Measurements from ENCODE around the gene ACP7.

Gene ACP7

DNA sequence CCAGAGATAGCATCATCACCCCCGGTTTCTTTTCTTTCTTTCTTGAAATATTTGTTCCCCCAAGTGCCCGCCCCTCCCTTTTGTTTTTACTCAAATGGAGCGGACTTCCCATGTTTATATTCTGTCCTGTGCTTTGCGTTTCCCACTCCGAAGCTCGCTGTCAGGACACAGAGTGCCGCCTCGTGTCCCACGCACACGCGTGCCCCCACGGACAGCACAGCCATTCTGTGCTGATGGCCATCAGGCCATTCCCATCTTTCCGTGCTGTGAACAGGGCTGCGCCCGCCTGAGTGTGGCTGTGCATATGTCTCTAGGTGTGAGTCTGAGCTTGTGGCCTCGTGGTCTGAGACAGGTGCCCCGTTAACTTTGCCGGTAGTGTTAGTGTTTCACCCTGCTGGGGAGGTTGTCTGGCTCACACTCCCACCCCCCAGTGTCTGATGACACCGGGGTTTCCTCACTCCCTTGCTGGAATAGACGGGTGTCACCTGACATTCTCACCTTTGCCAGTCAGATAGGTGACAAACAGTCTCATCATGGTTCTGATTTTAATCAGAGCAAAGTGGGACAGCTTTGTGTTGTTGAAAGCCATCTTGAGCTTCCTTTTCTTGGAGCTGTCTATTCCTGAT lies 48.3 kb downstream of the ACP7 start:
- Histone ChIP-seq H3K27ac (ENCODE audit: low read depth, low read length) (no peak overlapping the region), H3K4me1 (ENCODE audit: control insufficient read depth, insufficient read depth, low read length, unreplicated experiment) (peaks cover 5% of the 10 kb centered on the region), H3K4me3 (ENCODE audit: low read depth, low read length) (no peak overlapping the region), H3K36me3 (ENCODE audit: insufficient read depth, low read length) (no peaks in the 10 kb centered on the region), H2AFZ (ENCODE audit: low read length, unreplicated experiment) (no peak overlapping the region), H3K27me3 (ENCODE audit: insufficient read depth, low read length) (no peaks in the 10 kb centered on the region), H3K79me2 (ENCODE audit: control insufficient read depth, insufficient read depth, low read length, unreplicated experiment) (peaks cover 33% of the 10 kb centered on the region)

DNA sequence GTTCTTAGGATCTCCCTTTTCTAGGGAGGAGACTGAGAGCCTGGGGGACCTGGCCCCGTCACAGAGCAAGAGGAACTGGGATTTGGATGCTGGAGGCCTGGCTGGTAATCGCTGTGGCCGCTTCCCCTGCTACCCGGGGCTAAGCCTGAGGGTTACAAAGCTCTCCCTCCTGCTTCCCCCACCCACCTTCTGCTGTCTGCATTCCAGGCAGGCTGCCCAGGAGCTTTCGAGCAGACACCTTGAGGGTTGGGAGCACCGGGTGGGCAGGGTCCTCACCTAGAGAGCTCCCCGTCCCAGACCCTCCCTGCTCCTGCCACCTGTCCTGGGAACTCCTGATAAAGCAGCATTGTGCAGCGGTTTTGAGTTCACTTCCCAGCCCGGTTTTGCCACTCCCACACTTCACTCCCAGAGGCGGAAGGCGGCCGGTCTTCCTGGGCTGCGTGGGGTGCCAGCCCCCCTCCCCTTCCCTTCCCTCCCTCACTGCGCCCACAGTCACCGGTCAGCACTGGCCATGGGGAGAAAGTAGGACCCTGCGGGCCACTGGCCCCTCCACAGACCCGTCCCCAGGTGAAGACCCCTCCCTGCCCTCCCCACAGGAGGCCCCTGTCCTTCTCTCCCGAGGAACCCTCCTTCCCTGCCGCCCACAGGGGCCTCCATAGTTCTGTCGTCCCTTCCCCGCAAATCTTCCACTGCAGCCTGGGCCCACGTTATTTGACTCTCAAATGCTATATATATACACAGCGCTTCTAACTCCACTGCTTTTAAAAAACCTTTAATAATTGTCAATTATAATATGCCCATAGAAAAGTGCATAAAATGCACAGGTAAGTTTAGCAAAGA lies 49.5 kb downstream of the ACP7 start:
- no peak overlapping the region for H3K27ac ChIP-seq (ENCODE audit: low read depth, low read length)
- H3K27me3 ChIP-seq (ENCODE audit: insufficient read depth, low read length) = no peaks in the 10 kb centered on the region
- no peak overlapping the region for H2AFZ ChIP-seq (ENCODE audit: low read length, unreplicated experiment)
- H3K4me1 ChIP-seq (ENCODE audit: control insufficient read depth, insufficient read depth, low read length, unreplicated experiment) = no peaks in the 10 kb centered on the region
- H3K36me3 ChIP-seq (ENCODE audit: insufficient read depth, low read length) = no peaks in the 10 kb centered on the region
- H3K4me3 ChIP-seq (ENCODE audit: low read depth, low read length) = no peak overlapping the region
- peaks cover 25% of the 10 kb centered on the region for H3K79me2 ChIP-seq (ENCODE audit: control insufficient read depth, insufficient read depth, low read length, unreplicated experiment)

DNA sequence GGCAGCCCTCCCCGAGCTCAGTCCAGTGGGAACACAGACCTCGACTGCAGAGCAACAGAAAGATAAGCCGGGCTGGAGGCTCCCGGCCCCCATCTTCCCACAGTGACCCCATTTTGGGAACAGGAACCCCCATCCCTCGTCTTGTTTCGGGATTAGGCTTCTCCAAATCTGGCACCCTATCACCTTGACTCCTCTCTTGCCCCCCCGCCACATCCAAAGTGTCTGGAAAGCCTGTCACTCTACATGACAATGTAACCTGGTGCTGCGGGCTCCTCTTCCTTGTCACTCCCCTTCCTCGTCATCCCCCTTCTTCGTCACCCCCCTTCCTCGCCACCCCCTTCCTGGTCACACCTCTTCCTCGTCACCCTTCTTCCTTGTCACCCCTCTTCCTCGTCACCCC lies 51.5 kb downstream of the ACP7 start:
- Histone ChIP-seq H3K4me1 (ENCODE audit: control insufficient read depth, insufficient read depth, low read length, unreplicated experiment) (no peaks in the 10 kb centered on the region), H2AFZ (ENCODE audit: low read length, unreplicated experiment) (no peak overlapping the region), H3K27me3 (ENCODE audit: insufficient read depth, low read length) (no peaks in the 10 kb centered on the region), H3K4me3 (ENCODE audit: low read depth, low read length) (no peak overlapping the region), H3K27ac (ENCODE audit: low read depth, low read length) (no peak overlapping the region), H3K79me2 (ENCODE audit: control insufficient read depth, insufficient read depth, low read length, unreplicated experiment) (peaks cover 23% of the 10 kb centered on the region), H3K36me3 (ENCODE audit: insufficient read depth, low read length) (no peaks in the 10 kb centered on the region)

DNA sequence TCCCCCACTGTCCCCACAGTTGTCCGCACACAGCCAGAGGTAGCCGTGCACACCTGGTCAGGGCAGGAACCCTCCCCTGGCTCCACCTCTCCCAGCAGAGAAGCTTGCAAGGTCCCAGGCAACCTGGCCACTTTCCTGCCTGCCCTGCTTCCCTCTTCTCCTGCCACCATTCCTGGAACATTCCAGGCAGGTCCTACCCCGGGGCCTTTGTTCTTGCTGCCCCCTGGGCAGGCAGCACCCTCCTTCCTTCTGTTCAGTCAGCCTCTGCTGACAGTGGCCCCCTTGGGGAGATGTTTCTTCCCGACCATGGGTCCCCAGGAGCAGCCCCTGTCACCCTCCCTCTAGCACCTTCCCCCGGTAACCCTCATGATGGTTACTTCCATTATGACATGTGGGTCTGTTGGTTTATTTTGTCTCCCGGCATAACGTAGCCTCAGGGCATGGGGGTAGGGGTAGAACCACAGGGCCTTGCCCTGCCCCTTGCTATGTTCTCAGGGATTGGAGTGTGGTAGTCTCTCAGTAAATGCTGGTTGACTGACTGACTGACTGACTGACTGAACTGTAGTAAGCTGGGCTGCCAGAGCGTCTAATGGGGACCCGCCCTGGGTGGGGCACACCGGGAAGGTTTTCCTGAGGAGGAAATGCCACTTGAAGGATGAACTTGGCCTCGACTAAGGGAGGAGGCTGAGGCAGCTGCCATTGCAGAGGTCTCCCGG lies 52.2 kb downstream of the ACP7 start:
- Histone ChIP-seq H3K4me3 (ENCODE audit: low read depth, low read length) (no peak overlapping the region), H3K79me2 (ENCODE audit: control insufficient read depth, insufficient read depth, low read length, unreplicated experiment) (peaks cover 22% of the 10 kb centered on the region), H3K36me3 (ENCODE audit: insufficient read depth, low read length) (no peaks in the 10 kb centered on the region), H3K27me3 (ENCODE audit: insufficient read depth, low read length) (no peaks in the 10 kb centered on the region), H3K27ac (ENCODE audit: low read depth, low read length) (no peak overlapping the region), H2AFZ (ENCODE audit: low read length, unreplicated experiment) (no peak overlapping the region), H3K4me1 (ENCODE audit: control insufficient read depth, insufficient read depth, low read length, unreplicated experiment) (no peaks in the 10 kb centered on the region)

DNA sequence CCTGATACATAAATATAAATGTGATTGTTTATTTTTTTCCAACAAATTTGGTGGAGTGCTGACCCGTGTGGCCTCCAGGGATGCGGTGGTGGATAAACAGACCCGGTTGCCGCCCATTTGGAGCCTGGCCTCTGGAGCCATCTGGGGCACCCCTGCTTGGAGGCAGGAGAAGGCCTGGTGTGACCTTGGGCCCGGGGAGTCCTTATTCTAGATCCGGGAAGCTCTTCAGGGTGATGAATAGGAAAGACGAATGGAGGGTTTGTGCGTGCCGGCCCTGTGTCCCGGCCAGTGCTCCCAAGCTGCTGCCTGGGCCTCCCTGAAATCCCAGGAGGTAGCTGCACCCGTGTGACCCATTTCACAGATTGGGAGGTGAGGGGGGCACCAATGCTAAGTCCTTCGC lies 53.0 kb downstream of the ACP7 start:
- Histone ChIP-seq H3K27me3 (ENCODE audit: insufficient read depth, low read length) (no peaks in the 10 kb centered on the region), H3K4me1 (ENCODE audit: control insufficient read depth, insufficient read depth, low read length, unreplicated experiment) (no peaks in the 10 kb centered on the region), H3K27ac (ENCODE audit: low read depth, low read length) (no peak overlapping the region), H2AFZ (ENCODE audit: low read length, unreplicated experiment) (no peak overlapping the region), H3K36me3 (ENCODE audit: insufficient read depth, low read length) (no peaks in the 10 kb centered on the region), H3K79me2 (ENCODE audit: control insufficient read depth, insufficient read depth, low read length, unreplicated experiment) (peaks cover 19% of the 10 kb centered on the region), H3K4me3 (ENCODE audit: low read depth, low read length) (no peak overlapping the region)

DNA sequence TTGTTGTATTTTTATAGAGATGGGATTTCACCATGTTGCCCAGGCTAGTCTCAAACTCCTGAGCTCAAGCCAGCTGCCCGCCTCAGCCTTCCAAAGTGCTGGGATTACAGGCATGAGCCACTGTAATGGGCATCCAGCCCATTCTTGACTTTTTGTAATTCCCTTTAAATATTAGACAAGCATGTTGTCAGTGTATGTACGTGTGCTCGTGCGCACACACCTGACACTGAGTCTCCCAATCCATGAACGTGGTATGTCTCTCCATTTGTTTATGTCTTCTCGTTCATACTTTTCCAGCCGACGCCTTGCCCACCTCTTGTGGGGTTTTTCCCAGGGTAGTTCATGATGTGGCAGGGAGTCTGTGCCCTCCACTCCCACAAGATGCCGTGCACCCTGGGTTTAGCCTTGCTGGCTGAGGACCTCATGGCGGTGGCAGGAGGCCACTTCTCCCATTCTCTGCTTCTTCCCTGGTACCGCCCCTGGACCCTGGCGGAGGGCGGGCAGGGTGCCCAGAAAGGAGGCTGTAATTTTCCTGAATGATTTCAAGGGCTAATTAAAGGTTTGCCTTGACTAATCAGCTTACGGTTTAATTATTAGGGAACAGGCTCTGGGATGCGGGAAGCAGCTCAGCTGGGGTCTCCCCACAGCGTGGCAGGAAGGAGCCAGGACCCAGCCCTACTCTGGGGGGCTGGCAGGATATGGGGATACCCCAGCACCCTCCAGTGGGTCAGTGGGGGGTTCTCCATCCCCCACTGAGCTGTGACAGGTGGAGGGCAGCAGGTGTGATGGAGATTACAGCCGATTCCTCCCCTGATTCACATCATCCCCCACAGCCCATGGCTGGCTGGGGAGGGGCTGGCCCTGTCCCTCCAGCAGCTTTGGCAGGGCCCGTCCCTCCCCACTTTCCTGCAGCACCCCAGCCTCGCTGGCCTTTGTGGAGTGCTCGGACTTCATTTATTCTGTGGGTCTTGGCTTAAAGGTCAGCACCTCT lies 54.3 kb downstream of the ACP7 start:
- Histone ChIP-seq H3K36me3 (ENCODE audit: insufficient read depth, low read length) (no peaks in the 10 kb centered on the region), H2AFZ (ENCODE audit: low read length, unreplicated experiment) (no peak overlapping the region), H3K79me2 (ENCODE audit: control insufficient read depth, insufficient read depth, low read length, unreplicated experiment) (peaks cover 21% of the 10 kb centered on the region), H3K27me3 (ENCODE audit: insufficient read depth, low read length) (no peaks in the 10 kb centered on the region), H3K27ac (ENCODE audit: low read depth, low read length) (no peak overlapping the region), H3K4me1 (ENCODE audit: control insufficient read depth, insufficient read depth, low read length, unreplicated experiment) (no peaks in the 10 kb centered on the region), H3K4me3 (ENCODE audit: low read depth, low read length) (no peak overlapping the region)

DNA sequence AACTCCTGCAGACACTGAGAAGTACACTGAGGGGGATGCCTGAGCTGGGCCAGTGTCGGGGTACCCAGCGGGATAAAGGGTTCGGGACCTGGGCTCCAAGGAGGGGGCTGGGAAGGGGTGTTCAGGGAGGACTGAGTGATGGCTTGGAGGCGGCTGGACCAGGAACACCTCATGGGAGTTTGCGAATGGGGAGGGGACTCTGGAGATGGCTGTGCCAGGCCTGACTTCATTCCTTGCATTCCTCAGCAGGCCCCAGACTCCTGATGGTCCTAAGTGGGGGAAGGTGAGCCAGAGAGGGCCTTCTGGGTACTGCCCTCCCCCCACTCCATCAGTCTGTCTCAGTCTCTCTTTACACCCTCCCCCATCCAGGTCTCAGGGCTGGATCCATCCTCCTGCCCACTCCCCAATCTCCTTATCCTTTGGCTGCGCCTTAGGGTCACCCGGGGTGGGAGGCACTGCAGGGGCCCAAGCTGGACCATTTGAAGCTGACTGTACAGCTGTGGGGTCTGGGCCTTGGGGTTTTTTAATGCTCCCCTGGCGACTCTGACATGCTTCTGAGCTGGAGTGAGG lies 55.2 kb downstream of the ACP7 start:
- H3K79me2 ChIP-seq (ENCODE audit: control insufficient read depth, insufficient read depth, low read length, unreplicated experiment) = peaks cover 23% of the 10 kb centered on the region
- H3K4me1 ChIP-seq (ENCODE audit: control insufficient read depth, insufficient read depth, low read length, unreplicated experiment) = no peaks in the 10 kb centered on the region

DNA sequence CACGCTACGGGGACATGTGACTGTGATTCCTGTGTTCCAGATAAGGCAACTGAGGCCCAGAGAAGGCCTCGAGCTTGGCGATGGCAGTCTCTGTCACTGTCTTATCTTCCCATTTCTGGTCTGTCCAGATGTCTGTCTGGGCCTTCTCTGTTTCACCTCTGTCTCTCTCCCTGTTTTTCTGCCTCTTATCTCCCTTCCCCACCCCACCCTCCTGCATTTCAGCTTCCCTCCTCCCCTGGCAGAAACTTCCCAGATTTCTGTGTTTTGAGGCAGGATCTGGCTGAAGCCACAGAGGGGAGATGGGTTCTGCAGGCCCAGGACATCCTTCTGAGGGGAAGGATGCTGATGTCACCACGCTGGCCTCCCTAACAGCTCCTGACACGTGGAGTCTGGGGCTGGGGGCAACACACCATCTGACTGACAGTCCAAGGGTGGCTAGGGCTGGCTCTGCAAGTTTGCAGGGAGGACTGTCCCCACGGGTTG lies 55.8 kb downstream of the ACP7 start:
- Histone ChIP-seq H3K4me1 (ENCODE audit: control insufficient read depth, insufficient read depth, low read length, unreplicated experiment) (no peaks in the 10 kb centered on the region), H2AFZ (ENCODE audit: low read length, unreplicated experiment) (no peak overlapping the region), H3K4me3 (ENCODE audit: low read depth, low read length) (no peak overlapping the region), H3K27me3 (ENCODE audit: insufficient read depth, low read length) (no peaks in the 10 kb centered on the region), H3K79me2 (ENCODE audit: control insufficient read depth, insufficient read depth, low read length, unreplicated experiment) (peaks cover 23% of the 10 kb centered on the region), H3K36me3 (ENCODE audit: insufficient read depth, low read length) (no peaks in the 10 kb centered on the region), H3K27ac (ENCODE audit: low read depth, low read length) (no peak overlapping the region)

More for the DNA sequence above, 55.2 kb downstream of the ACP7 start:
- Histone ChIP-seq H3K27me3 (ENCODE audit: insufficient read depth, low read length) (no peaks in the 10 kb centered on the region), H3K36me3 (ENCODE audit: insufficient read depth, low read length) (no peaks in the 10 kb centered on the region), H3K4me3 (ENCODE audit: low read depth, low read length) (no peak overlapping the region), H2AFZ (ENCODE audit: low read length, unreplicated experiment) (no peak overlapping the region), H3K27ac (ENCODE audit: low read depth, low read length) (no peak overlapping the region)

DNA sequence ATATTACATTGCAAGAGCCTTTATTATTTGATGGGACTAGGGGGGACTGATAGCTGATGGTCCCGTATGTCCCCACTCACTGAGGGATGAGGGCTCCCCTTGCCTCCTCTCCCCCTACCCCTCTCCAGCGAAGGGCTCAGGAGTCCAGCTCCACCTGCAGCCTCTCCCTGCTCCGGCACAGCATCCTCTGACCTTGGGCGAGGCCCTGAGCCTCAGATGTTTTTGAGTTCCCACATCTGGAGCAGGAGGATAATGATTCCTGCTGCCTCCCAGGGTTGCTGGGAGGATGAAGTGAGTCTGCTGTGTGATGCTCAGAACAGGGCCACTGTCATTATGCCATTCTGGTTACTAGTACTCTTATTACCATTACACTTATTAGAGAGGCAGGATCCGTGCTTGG lies 56.4 kb downstream of the ACP7 start:
- no peak overlapping the region for H3K27ac ChIP-seq (ENCODE audit: low read depth, low read length)
- no peaks in the 10 kb centered on the region for H3K27me3 ChIP-seq (ENCODE audit: insufficient read depth, low read length)
- peaks cover 23% of the 10 kb centered on the region for H3K79me2 ChIP-seq (ENCODE audit: control insufficient read depth, insufficient read depth, low read length, unreplicated experiment)
- no peak overlapping the region for H2AFZ ChIP-seq (ENCODE audit: low read length, unreplicated experiment)
- H3K4me3 ChIP-seq (ENCODE audit: low read depth, low read length) = no peak overlapping the region
- H3K4me1 ChIP-seq (ENCODE audit: control insufficient read depth, insufficient read depth, low read length, unreplicated experiment) = no peaks in the 10 kb centered on the region
- H3K36me3 ChIP-seq (ENCODE audit: insufficient read depth, low read length) = no peaks in the 10 kb centered on the region

DNA sequence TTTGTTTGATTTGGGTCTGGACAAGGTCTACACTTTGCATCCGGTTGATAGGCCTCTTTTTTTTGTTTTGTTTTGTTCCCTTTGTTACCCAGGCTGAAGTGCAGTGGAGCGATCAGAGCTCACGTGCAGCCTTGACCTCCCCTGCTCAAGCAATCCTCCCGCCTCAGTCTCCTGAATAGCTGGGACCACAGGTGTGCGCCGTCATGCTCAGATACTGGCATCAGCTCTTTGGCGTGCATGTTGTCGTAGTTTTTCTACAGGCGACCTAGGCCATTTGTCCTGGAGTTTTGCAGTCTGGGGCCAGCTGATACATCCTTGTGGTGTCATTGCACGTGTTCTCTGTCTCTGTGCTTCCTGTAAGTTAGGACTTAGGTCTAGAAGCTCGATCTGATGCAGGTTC lies 57.8 kb downstream of the ACP7 start:
- H3K27me3 ChIP-seq (ENCODE audit: insufficient read depth, low read length) = no peaks in the 10 kb centered on the region
- no peak overlapping the region for H2AFZ ChIP-seq (ENCODE audit: low read length, unreplicated experiment)
- no peak overlapping the region for H3K4me3 ChIP-seq (ENCODE audit: low read depth, low read length)
- H3K27ac ChIP-seq (ENCODE audit: low read depth, low read length) = no peak overlapping the region
- H3K79me2 ChIP-seq (ENCODE audit: control insufficient read depth, insufficient read depth, low read length, unreplicated experiment) = peaks cover 24% of the 10 kb centered on the region
- H3K4me1 ChIP-seq (ENCODE audit: control insufficient read depth, insufficient read depth, low read length, unreplicated experiment) = no peaks in the 10 kb centered on the region
- H3K36me3 ChIP-seq (ENCODE audit: insufficient read depth, low read length) = no peaks in the 10 kb centered on the region
